ENCODE data around the gene PCNX1. TPM values are rescaled to one million over a fixed set of nuclear protein-coding genes. Genes with fewer than 3 reads are reported as not detected.
"Not testable (repeated sequence)": the region's sequence is repeated elsewhere in the genome, so short reads cannot be mapped to it uniquely, and the experiment has no call there.

PCNX1 gene
- total and polyA plus RNA-seq, 4 experiments from 2014 or later: 10.7 to 128 (median 68.4) TPM

- ChIA-PET POLR2A (ENCODE audit: partially characterized antibody) (interaction anchor here (0.9 to 3.1 kb wide), 11 partner anchors 9 to 63 kb away, joined by 3 to 23 read pairs (median 5); partner anchors contain the start of gene PCNX1), CTCF (ENCODE audit: partially characterized antibody) (interaction anchor here (0.9 to 6.5 kb wide), 8 partner anchors 9 to 116 kb away, joined by 3 to 62 read pairs (median 6); partner anchors contain the start of gene PCNX1)
- Mint-ChIP-seq H3K4me1 (peaks cover 57 to 93% (median 71%) of the 10 kb centered on the region in 4 donors), H3K4me3 (peak overlapping the region; percentile 57 to 84 (median 78)), H3K27me3 (no peaks in the 10 kb centered on the region), H3K9me3 (peaks cover 0 to 23% (median 7%) of the 10 kb centered on the region in 8 donors), H3K27ac (peak overlapping the region; percentile 70 to 92 (median 83)), H3K36me3 (peaks cover 6 to 15% of the 10 kb centered on the region in 2 donors)
- Histone ChIP-seq H3K9me3 (ENCODE audit: control insufficient read depth in 1 of 2, low read length in 2 of 2) (no peaks in the 10 kb centered on the region), H3K4me1 (ENCODE audit: insufficient read depth, low read length) (peaks cover 54% of the 10 kb centered on the region), H3K27ac (ENCODE audit: low read depth, low read length) (peak overlapping the region; percentile 27), H3K4me3 (ENCODE audit: low read length in 2 of 2) (peak overlapping the region in 1 of 2 donors; percentile 15), H3K36me3 (ENCODE audit: insufficient read depth, low read length) (no peaks in the 10 kb centered on the region), H3K27me3 (ENCODE audit: insufficient read depth, low read length) (no peaks in the 10 kb centered on the region)
- intact Hi-C loops (cut with micrococcal nuclease): loop anchor here (2.0 kb wide), 2 partner anchors 14 kb away; no protein-coding TSS in a partner anchor
- DNase-seq: peak in 2 of 5 donors; percentile 22 to 29
These were observed 27.4 kb downstream of the PCNX1 start for GRCh38 chr14:70934502-70935134.

- Histone ChIP-seq H3K36me3 (ENCODE audit: insufficient read depth, low read length) (no peaks in the 10 kb centered on the region), H3K4me3 (ENCODE audit: low read length in 2 of 2) (peak overlapping the region in 1 of 2 donors; percentile 15), H3K27me3 (ENCODE audit: insufficient read depth, low read length) (no peaks in the 10 kb centered on the region), H3K27ac (ENCODE audit: low read depth, low read length) (peak overlapping the region; percentile 27), H3K4me1 (ENCODE audit: insufficient read depth, low read length) (peaks cover 55% of the 10 kb centered on the region), H3K9me3 (ENCODE audit: control insufficient read depth in 1 of 2, low read length in 2 of 2) (no peaks in the 10 kb centered on the region)
- H3K36me3 Mint-ChIP-seq: peaks cover 9 to 20% of the 10 kb centered on the region in 2 donors
- no peak for DNase-seq
- intact Hi-C loops (cut with micrococcal nuclease): loop anchor here (2.0 kb wide), 2 partner anchors 14 kb away; no protein-coding TSS in a partner anchor
- POLR2A ChIA-PET (ENCODE audit: partially characterized antibody): interaction anchor here (0.9 to 3.1 kb wide), 8 partner anchors 9 to 63 kb away, joined by 3 to 23 read pairs (median 6); partner anchors contain the start of gene PCNX1
- peak overlapping the region; percentile 57 to 84 (median 78) for H3K4me3 Mint-ChIP-seq
- peaks cover 0 to 26% (median 11%) of the 10 kb centered on the region in 8 donors for H3K9me3 Mint-ChIP-seq
- CTCF ChIA-PET (ENCODE audit: partially characterized antibody): interaction anchor here (2.1 to 6.5 kb wide), 3 partner anchors 19 to 117 kb away, joined by 6 to 62 read pairs (median 25); partner anchors contain the start of gene PCNX1
- H3K27ac Mint-ChIP-seq: peak overlapping the region; percentile 38 to 92 (median 83)
- no peaks in the 10 kb centered on the region for H3K27me3 Mint-ChIP-seq
- peaks cover 59 to 93% (median 71%) of the 10 kb centered on the region in 4 donors for H3K4me1 Mint-ChIP-seq
These were observed 27.9 kb downstream of the PCNX1 start for GRCh38 chr14:70935135-70935534.

DNA sequence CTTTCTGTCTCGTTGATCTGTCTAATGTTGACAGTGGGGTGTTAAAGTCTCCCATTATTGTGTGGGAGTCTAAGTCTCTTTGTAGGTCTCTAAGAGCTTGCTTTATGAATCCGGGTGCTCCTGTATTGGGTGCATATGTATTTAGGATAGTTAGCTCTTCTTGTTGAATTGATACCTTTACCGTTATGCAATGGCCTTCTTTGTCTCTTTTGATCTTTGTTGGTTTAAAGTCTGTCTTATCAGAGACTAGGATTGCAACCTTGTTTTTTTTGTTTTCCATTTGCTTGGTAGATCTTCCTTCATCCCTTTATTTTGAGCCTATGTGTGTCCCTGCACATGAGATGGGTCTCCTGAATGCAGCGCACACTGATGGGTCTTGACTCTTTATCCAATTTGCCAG, 32.4 kb downstream of the PCNX1 start:
- peaks cover 2 to 62% (median 50%) of the 10 kb centered on the region in 8 donors for H3K9me3 Mint-ChIP-seq
- peak overlapping the region; percentile 88 to 98 (median 94) for H3K27ac Mint-ChIP-seq
- intact Hi-C loops (cut with micrococcal nuclease); H3K9me3 ChIP-seq (ENCODE audit: control insufficient read depth in 1 of 2, low read length in 2 of 2); H3K27me3 ChIP-seq (ENCODE audit: insufficient read depth, low read length); DNase-seq; H3K4me3 ChIP-seq (ENCODE audit: low read length in 2 of 2); H3K36me3 ChIP-seq (ENCODE audit: insufficient read depth, low read length); H3K27me3 Mint-ChIP-seq; H3K27ac ChIP-seq (ENCODE audit: low read depth, low read length): not testable (repeated sequence)
- ChIA-PET POLR2A (ENCODE audit: partially characterized antibody) (interaction anchor here (2.9 to 4.3 kb wide), 3 partner anchors 15 to 33 kb away, joined by 9 to 96 read pairs (median 40); partner anchors contain the start of gene PCNX1), CTCF (ENCODE audit: partially characterized antibody) (interaction anchor here (1.6 to 8.1 kb wide), 5 partner anchors 9 to 122 kb away, joined by 3 to 73 read pairs (median 21); partner anchors contain the start of gene PCNX1)
- H3K4me1 Mint-ChIP-seq: peaks cover 68 to 97% (median 79%) of the 10 kb centered on the region in 4 donors
- peak overlapping the region; percentile 49 to 93 (median 65) for H3K4me3 Mint-ChIP-seq
- peaks cover 42 to 54% of the 10 kb centered on the region in 2 donors for H3K36me3 Mint-ChIP-seq
- peaks cover 44% of the 10 kb centered on the region for H3K4me1 ChIP-seq (ENCODE audit: insufficient read depth, low read length)

- not testable (repeated sequence) for H3K27me3 Mint-ChIP-seq; H3K27me3 ChIP-seq (ENCODE audit: insufficient read depth, low read length); H3K36me3 ChIP-seq (ENCODE audit: insufficient read depth, low read length); H3K9me3 ChIP-seq (ENCODE audit: control insufficient read depth in 1 of 2, low read length in 2 of 2)
- Mint-ChIP-seq H3K9me3 (peaks cover 2 to 75% (median 52%) of the 10 kb centered on the region in 8 donors), H3K4me1 (peaks cover 56 to 94% (median 73%) of the 10 kb centered on the region in 4 donors), H3K36me3 (peaks cover 51 to 61% of the 10 kb centered on the region in 2 donors), H3K27ac (peak overlapping the region; percentile 93 to 98 (median 94)), H3K4me3 (peak overlapping the region; percentile 76 to 93 (median 82))
- ChIA-PET CTCF (ENCODE audit: partially characterized antibody) (interaction anchor here (0.6 to 8.1 kb wide), 15 partner anchors 9 to 379 kb away, joined by 3 to 73 read pairs (median 5); partner anchors contain the start of gene PCNX1), POLR2A (ENCODE audit: partially characterized antibody) (interaction anchor here (0.7 to 5.7 kb wide), 22 partner anchors 9 to 300 kb away, joined by 3 to 96 read pairs (median 6); partner anchors contain the start of genes PCNX1 and TTC9)
- Histone ChIP-seq H3K4me1 (ENCODE audit: insufficient read depth, low read length) (peaks cover 42% of the 10 kb centered on the region), H3K27ac (ENCODE audit: low read depth, low read length) (peak overlapping the region; percentile 55), H3K4me3 (ENCODE audit: low read length in 2 of 2) (peak overlapping the region; percentile 11 to 45)
- intact Hi-C loops (cut with micrococcal nuclease): loop anchor here (1.0 kb wide), 5 partner anchors 8 to 68 kb away; partner anchors contain the start of gene PCNX1
- peak; percentile 83 to 91 (median 85) for DNase-seq
These were observed 34.5 kb downstream of the PCNX1 start for GRCh38 chr14:70941637-70942341.

GRCh38 chr14:70942342-70942706, 35.1 kb downstream of the PCNX1 start:
- peaks cover 3 to 7% of the 10 kb centered on the region in 2 donors for H3K9me3 ChIP-seq (ENCODE audit: control insufficient read depth in 1 of 2, low read length in 2 of 2)
- no peaks in the 10 kb centered on the region for H3K27me3 ChIP-seq (ENCODE audit: insufficient read depth, low read length)
- Mint-ChIP-seq H3K4me1 (peaks cover 55 to 94% (median 73%) of the 10 kb centered on the region in 4 donors), H3K4me3 (peak overlapping the region in 7 of 8 donors; percentile 1 to 93 (median 65)), H3K27me3 (no peaks in the 10 kb centered on the region), H3K9me3 (peaks cover 2 to 80% (median 52%) of the 10 kb centered on the region in 8 donors), H3K36me3 (peaks cover 56 to 65% of the 10 kb centered on the region in 2 donors), H3K27ac (peak overlapping the region; percentile 80 to 98 (median 89))
- no peak overlapping the region for H3K4me3 ChIP-seq (ENCODE audit: low read length in 2 of 2)
- H3K4me1 ChIP-seq (ENCODE audit: insufficient read depth, low read length): peaks cover 42% of the 10 kb centered on the region
- CTCF ChIA-PET (ENCODE audit: partially characterized antibody): interaction anchor here (0.9 to 8.1 kb wide), 12 partner anchors 9 to 124 kb away, joined by 3 to 73 read pairs (median 6); partner anchors contain the start of gene PCNX1
- peaks cover 2% of the 10 kb centered on the region for H3K36me3 ChIP-seq (ENCODE audit: insufficient read depth, low read length)
- POLR2A ChIA-PET (ENCODE audit: partially characterized antibody): interaction anchor here (1.0 to 5.7 kb wide), 14 partner anchors 10 to 134 kb away, joined by 3 to 96 read pairs (median 9); partner anchors contain the start of gene PCNX1
- no peak for DNase-seq
- intact Hi-C loops (cut with micrococcal nuclease): no loop called here
- no peak overlapping the region for H3K27ac ChIP-seq (ENCODE audit: low read depth, low read length)

DNA sequence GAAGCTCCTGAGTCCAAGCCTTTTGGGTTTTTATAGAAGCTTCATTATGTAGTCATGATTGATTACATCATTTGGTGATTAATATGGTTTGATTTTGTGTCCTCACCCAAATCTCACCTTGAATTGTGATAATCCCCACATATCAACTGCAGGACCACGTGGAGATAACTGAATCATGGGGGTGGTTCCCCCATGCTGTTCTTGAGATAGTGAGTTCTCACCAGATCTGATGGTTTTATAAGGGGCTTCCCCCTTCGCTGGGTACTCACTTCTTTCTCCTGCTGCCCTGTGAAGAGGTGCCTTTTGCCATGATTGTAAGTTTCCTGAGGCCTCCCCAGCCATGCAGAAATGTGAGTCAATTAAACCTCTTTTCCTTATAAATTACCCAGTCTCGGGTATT, 35.5 kb downstream of the PCNX1 start:
- H3K9me3 ChIP-seq (ENCODE audit: control insufficient read depth in 1 of 2, low read length in 2 of 2); H3K36me3 ChIP-seq (ENCODE audit: insufficient read depth, low read length); H3K4me3 ChIP-seq (ENCODE audit: low read length in 2 of 2); H3K27ac ChIP-seq (ENCODE audit: low read depth, low read length); H3K27me3 ChIP-seq (ENCODE audit: insufficient read depth, low read length); H3K27me3 Mint-ChIP-seq; intact Hi-C loops (cut with micrococcal nuclease): not testable (repeated sequence)
- POLR2A ChIA-PET (ENCODE audit: partially characterized antibody): interaction anchor here (1.0 to 5.7 kb wide), 12 partner anchors 10 to 134 kb away, joined by 4 to 96 read pairs (median 10); partner anchors contain the start of gene PCNX1
- peak in 1 of 5 donors; percentile 58 for DNase-seq
- Mint-ChIP-seq H3K27ac (peak overlapping the region; percentile 77 to 98 (median 89)), H3K4me1 (peaks cover 53 to 93% (median 72%) of the 10 kb centered on the region in 4 donors), H3K4me3 (peak overlapping the region in 7 of 8 donors; percentile 1 to 93 (median 65)), H3K36me3 (peaks cover 60 to 69% of the 10 kb centered on the region in 2 donors), H3K9me3 (peaks cover 5 to 84% (median 55%) of the 10 kb centered on the region in 8 donors)
- CTCF ChIA-PET (ENCODE audit: partially characterized antibody): interaction anchor here (0.9 to 8.1 kb wide), 11 partner anchors 10 to 125 kb away, joined by 3 to 73 read pairs (median 5); partner anchors contain the start of gene PCNX1
- peaks cover 42% of the 10 kb centered on the region for H3K4me1 ChIP-seq (ENCODE audit: insufficient read depth, low read length)

All from CD4-positive, alpha-beta memory T cell (primary cell).